Spleen (tissue), 11 donors: ENCODE data around the gene PSD2. TPM values are rescaled to one million over a fixed set of nuclear protein-coding genes. Genes with fewer than 3 reads are reported as not detected.

Source experiments
- DNase-seq: peaks from one replicate; pipeline ENCODE4 v3.0.0-alpha.2; 2020
- H3K27ac ChIP-seq, 8 donors: fragments of 200-600 bp; sonication (generic) in 7 of 8; 1 replicate in 4 of 8; 2 replicates in 4 of 8; pipeline versions ENCODE4 v1.5.0 to v1.8.0; 2016 to 2021; ENCODE audit warnings: inconsistent platforms in 4 of 8, mild to moderate bottlenecking in 4 of 8, moderate library complexity in 1 of 8
- H3K27me3 ChIP-seq, 7 donors: fragments of 200-600 bp; sonication (generic) in 6 of 7; replicated peaks in 1 of 7; 1 replicate in 4 of 7; 2 replicates in 3 of 7; pipeline versions ENCODE4 v1.5.0 to v1.8.0; 2016 to 2021; ENCODE audit warnings: inconsistent platforms in 3 of 7, mild to moderate bottlenecking in 1 of 7
- H3K36me3 ChIP-seq, 6 donors: fragments of 200-600 bp; sonication (generic) in 5 of 6; 1 replicate in 4 of 6; 2 replicates in 2 of 6; pipeline versions ENCODE4 v1.5.0 to v1.8.0; 2016 to 2021; ENCODE audit warnings: inconsistent platforms in 2 of 6
- H3K4me1 ChIP-seq, 6 donors: fragments of 200-600 bp; sonication (generic) in 5 of 6; 1 replicate in 3 of 6; 2 replicates in 3 of 6; pipeline versions ENCODE4 v1.5.0 to v1.8.0; 2016 to 2021; ENCODE audit warnings: inconsistent platforms in 3 of 6
- H3K4me3 ChIP-seq, 8 donors: fragments of 200-600 bp; sonication (generic) in 7 of 8; 1 replicate in 4 of 8; 2 replicates in 4 of 8; pipeline versions ENCODE4 v1.5.0 to v1.8.0; 2016 to 2021; ENCODE audit warnings: inconsistent platforms in 4 of 8, mild to moderate bottlenecking in 4 of 8, moderate library complexity in 2 of 8
- H3K9me3 ChIP-seq, 8 donors: fragments of 200-600 bp; sonication (generic) in 7 of 8; 1 replicate in 4 of 8; 2 replicates in 4 of 8; pipeline versions ENCODE4 v1.5.0 to v1.8.0; 2016 to 2021; ENCODE audit warnings: inconsistent platforms in 4 of 8
- CTCF ChIP-seq, 11 experiments: fragments of 200-600 bp in 7 of 11; fragments of 450-650 bp in 4 of 11; sonication (generic) in 4 of 11; IDR thresholded peaks in 8 of 11; conservative IDR thresholded peaks in 3 of 11; 1 replicate in 7 of 11; 2 replicates in 4 of 11; pipeline versions ENCODE4 v1.4.0 to v1.8.0; 2016 to 2021; ENCODE audit warnings: antibody characterized with exemption in 11 of 11, inconsistent platforms in 4 of 11, mild to moderate bottlenecking in 1 of 11
- POLR2A ChIP-seq, 3 donors: fragments of 450-650 bp; IDR thresholded peaks; one replicate each; pipeline ENCODE4 v1.5.1; 2017; ENCODE audit warnings: antibody characterized with exemption in 3 of 3, mild to moderate bottlenecking in 1 of 3
- POLR2AphosphoS5 ChIP-seq, 3 donors: sonication (generic); formaldehyde crosslinking; IDR thresholded peaks; one replicate each; pipeline ENCODE4 v1.5.1; 2017; ENCODE audit warnings: antibody characterized with exemption in 3 of 3
- WGBS, 5 donors: extraction: QIAGEN DNeasy Blood & Tissue Kit in 3 of 5; methylation state at CpG; one replicate each; pipeline versions ENCODE4 v1.1.5 to v1.1.7; 2013 to 2018; 5-methylcytosine and 5-hydroxymethylcytosine counted together
- intact Hi-C: fragments of 100-400 bp; cut with DNase I; formaldehyde crosslinking; loops from one replicate; pipeline ENCODE4 v1.15.0; 2023; ENCODE audit warnings: low total_unique reads
- polyA plus RNA-seq, 3 donors: library from polyadenylated mRNA; stranded (reverse); fragments of 200-250 nt; gene quantifications; one replicate each; pipeline ENCODE4 v1.2.1, GENCODE V29; 2013
- total RNA-seq, 7 donors: library from RNA; depleted of rRNA in 3 of 7; stranded (reverse); fragments of >200 nt in 3 of 7; fragmentation: NEBNext Ultra II Directional in 4 of 7; extraction: Animal tissue kit (Norgen Biotek cat#: 25700) in 4 of 7; gene quantifications; one replicate each; pipeline versions ENCODE4 v1.1.0 to v1.2.1, GENCODE V29; 2016 to 2021
- donor health status: healthy with polysubstance abuse.
- donor health status: DM: no; HTN: no; CAD: no; lungs with moderate emphysema.
- donor health status: DM: no; HTN: no; CAD: no.
- donor health status: Bipolar disorder and iron deficiency.
- donor health status: healthy.
- donor health status: DM: no; HTN: no; CAD: no.
- donor health status: DM: yes; HTN: yes; CAD: no.

PSD2 gene
- total and polyA plus RNA-seq, 10 donors = 0.03 to 0.42 (median 0.21) TPM; not detected in 1

DNA sequence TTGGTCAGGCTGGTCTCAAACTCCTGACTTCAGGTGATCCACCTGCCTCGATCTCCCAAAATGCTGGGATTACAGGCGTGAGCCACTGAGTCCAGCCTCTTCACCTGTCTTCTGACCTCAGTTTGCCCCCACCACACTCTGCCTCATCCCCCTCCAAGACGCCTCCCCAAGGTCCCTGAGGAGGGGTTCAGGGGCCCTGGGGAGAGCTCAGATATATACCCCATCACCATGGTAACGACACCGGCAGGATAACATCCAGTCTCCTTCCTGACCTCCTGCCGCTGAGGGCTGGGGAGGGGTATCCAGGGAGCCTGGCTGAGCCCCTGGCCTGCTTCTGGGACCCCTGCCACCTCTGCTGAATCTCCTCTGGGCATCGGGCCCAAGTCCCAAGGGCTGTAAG, 19.7 kb upstream of the PSD2 start:
- TF ChIP-seq POLR2AphosphoS5 (IDR thresholded peaks at IDR 0.05) (no peak), CTCF (IDR thresholded peaks at IDR 0.05 in 8 of 11, conservative IDR thresholded peaks at IDR 0.05 in 3 of 11) (no peak), POLR2A (IDR thresholded peaks at IDR 0.05) (no peak)
- Histone ChIP-seq H3K9me3 (no peaks in the 10 kb centered on the region), H3K4me3 (no peak overlapping the region), H3K27ac (no peak overlapping the region), H3K4me1 (peaks cover 6 to 17% (median 10%) of the 10 kb centered on the region in 6 donors), H3K27me3 (no peaks in the 10 kb centered on the region), H3K36me3 (no peaks in the 10 kb centered on the region)
- DNase-seq = no peak
- intact Hi-C loops = no loop called here
- 83 to 85% (median 85%) methylated on average over 7 of the region's 7 CpGs for WGBS, 5 donors

DNA sequence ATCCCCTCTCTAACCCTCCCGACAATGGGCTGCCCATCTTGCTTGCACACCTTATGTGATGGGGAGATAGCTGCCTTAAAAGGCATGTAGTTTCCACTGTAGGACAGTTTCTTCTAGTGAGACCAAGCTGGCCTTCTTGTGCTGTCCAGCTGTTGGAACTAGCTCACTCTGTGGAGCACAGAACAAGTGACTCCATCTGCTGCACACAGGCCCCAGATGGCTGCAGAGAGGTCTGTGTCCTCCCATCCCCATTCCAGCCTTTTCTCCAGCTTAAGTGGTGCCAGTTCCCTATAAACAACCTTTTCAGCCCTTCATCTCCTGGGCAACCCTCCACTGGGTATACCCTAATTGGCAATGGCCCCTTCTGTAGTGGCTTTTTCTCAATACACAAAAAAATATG, 18.7 kb upstream of the PSD2 start:
- no peaks in the 10 kb centered on the region for H3K9me3 ChIP-seq
- no peak overlapping the region for H3K4me3 ChIP-seq
- DNase-seq = no peak
- no peak overlapping the region for H3K27ac ChIP-seq
- intact Hi-C loops = no loop called here
- no peaks in the 10 kb centered on the region for H3K27me3 ChIP-seq
- peaks cover 6 to 17% (median 10%) of the 10 kb centered on the region in 6 donors for H3K4me1 ChIP-seq
- no peaks in the 10 kb centered on the region for H3K36me3 ChIP-seq
- WGBS, 5 donors = 98 to 100% (median 100%) methylated on average over 1 of the region's 1 CpG
- TF ChIP-seq CTCF (IDR thresholded peaks at IDR 0.05 in 8 of 11, conservative IDR thresholded peaks at IDR 0.05 in 3 of 11) = no peak
- no peak for TF ChIP-seq POLR2AphosphoS5 (IDR thresholded peaks at IDR 0.05)
- TF ChIP-seq POLR2A (IDR thresholded peaks at IDR 0.05) = no peak

- DNase-seq = no peak
- peaks cover 3 to 16% (median 11%) of the 10 kb centered on the region in 6 donors for H3K4me1 ChIP-seq
- H3K9me3 ChIP-seq = no peaks in the 10 kb centered on the region
- TF ChIP-seq CTCF (IDR thresholded peaks at IDR 0.05 in 8 of 11, conservative IDR thresholded peaks at IDR 0.05 in 3 of 11) (no peak), POLR2AphosphoS5 (IDR thresholded peaks at IDR 0.05) (no peak), POLR2A (IDR thresholded peaks at IDR 0.05) (no peak)
- H3K36me3 ChIP-seq = no peaks in the 10 kb centered on the region
- intact Hi-C loops = no loop called here
- H3K4me3 ChIP-seq = no peak overlapping the region
- H3K27ac ChIP-seq = no peak overlapping the region
- WGBS, 5 donors = 70 to 87% (median 80%) methylated on average over 7 of the region's 7 CpGs
- peaks cover 0 to 35% (median 0%) of the 10 kb centered on the region in 7 donors for H3K27me3 ChIP-seq
Measured at GRCh38 chr5:139783436-139783965, 12.1 kb upstream of the PSD2 start.

DNA sequence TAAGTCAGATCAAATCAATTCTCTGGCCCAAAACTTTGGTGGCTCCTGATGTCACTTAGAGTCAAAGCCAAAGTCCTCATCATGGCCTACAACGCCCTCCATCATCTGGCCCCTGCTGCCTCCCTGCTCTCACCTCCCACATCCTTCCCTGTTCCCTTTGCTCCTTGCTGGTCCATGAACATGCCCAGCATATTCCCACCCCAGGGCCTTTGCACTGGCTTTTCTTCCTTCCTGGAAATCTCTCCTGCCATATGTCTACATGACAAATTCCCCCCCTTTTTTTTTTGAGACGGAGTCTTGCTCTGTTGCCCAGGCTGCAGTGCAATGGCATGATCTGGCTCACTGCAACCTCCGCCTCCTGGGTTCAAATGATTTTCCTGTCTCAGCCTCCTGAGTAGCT, 11.1 kb upstream of the PSD2 start:
- 90 to 98% (median 95%) methylated on average over 3 of the region's 3 CpGs for WGBS, 5 donors
- DNase-seq = no peak
- Histone ChIP-seq H3K27me3 (peaks cover 0 to 40% (median 0%) of the 10 kb centered on the region in 7 donors), H3K36me3 (no peaks in the 10 kb centered on the region), H3K4me3 (no peak overlapping the region), H3K4me1 (peaks cover 3 to 16% (median 12%) of the 10 kb centered on the region in 6 donors), H3K27ac (no peak overlapping the region), H3K9me3 (no peaks in the 10 kb centered on the region)
- TF ChIP-seq POLR2A (IDR thresholded peaks at IDR 0.05) (no peak), CTCF (IDR thresholded peaks at IDR 0.05 in 8 of 11, conservative IDR thresholded peaks at IDR 0.05 in 3 of 11) (no peak), POLR2AphosphoS5 (IDR thresholded peaks at IDR 0.05) (no peak)
- intact Hi-C loops = no loop called here
